ENCODE results near the gene ELMO1. TPM values are rescaled to one million over a fixed set of nuclear protein-coding genes. Genes with fewer than 3 reads are reported as not detected.

Gene ELMO1
- total and polyA plus RNA-seq, 2 of the 13 experiments (the other 11 are each of a cell fraction or from before 2014, with no cell fraction given) = 0.11 to 0.17 TPM

DNA sequence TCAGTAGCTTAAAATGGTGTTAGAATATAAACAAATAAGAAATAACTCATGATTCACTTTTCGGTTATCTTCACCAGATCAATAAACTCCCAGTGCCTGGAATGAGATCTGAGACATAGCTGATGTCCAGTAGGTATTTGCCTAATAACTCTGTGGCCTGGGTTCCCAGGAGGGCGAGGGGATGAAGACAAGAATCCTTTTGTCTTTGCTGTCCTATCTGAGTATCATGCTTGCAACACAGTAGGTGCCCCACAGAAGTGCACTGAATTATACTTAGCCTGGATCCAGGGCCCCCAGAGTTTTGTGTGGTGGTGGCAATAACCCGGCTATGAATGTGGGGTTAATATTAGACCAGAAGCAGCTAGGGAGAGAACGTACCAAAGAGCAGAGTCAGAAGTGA lies 374.3 kb downstream of the ELMO1 start (continued):
- TF ChIP-seq, protein P1, sequence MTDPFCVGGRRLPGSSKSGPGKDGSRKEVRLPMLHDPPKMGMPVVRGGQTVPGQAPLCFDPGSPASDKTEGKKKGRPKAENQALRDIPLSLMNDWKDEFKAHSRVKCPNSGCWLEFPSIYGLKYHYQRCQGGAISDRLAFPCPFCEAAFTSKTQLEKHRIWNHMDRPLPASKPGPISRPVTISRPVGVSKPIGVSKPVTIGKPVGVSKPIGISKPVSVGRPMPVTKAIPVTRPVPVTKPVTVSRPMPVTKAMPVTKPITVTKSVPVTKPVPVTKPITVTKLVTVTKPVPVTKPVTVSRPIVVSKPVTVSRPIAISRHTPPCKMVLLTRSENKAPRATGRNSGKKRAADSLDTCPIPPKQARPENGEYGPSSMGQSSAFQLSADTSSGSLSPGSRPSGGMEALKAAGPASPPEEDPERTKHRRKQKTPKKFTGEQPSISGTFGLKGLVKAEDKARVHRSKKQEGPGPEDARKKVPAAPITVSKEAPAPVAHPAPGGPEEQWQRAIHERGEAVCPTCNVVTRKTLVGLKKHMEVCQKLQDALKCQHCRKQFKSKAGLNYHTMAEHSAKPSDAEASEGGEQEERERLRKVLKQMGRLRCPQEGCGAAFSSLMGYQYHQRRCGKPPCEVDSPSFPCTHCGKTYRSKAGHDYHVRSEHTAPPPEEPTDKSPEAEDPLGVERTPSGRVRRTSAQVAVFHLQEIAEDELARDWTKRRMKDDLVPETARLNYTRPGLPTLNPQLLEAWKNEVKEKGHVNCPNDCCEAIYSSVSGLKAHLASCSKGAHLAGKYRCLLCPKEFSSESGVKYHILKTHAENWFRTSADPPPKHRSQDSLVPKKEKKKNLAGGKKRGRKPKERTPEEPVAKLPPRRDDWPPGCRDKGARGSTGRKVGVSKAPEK (CRISPR knock-in tag; IDR thresholded peaks at IDR 0.05; ENCODE audit: borderline replicate concordance) = no peak
- TF ChIP-seq GABPA (IDR thresholded peaks at IDR 0.05; ENCODE audit: low read depth, low read length) (no peak), GABPA (CRISPR knock-in tag; IDR thresholded peaks at IDR 0.05; ENCODE audit: low read depth) (no peak), CAMTA2 (CRISPR knock-in tag; IDR thresholded peaks at IDR 0.05; ENCODE audit: borderline replicate concordance) (no peak), TEAD2 (CRISPR knock-in tag; IDR thresholded peaks at IDR 0.05) (no peak), MBD4 (IDR thresholded peaks at IDR 0.05; ENCODE audit: borderline replicate concordance, low read length) (no peak), AGO1 (IDR thresholded peaks at IDR 0.05; ENCODE audit: low read depth, low read length, poor library complexity, severe bottlenecking) (no peak)
- TF ChIP-seq, protein P2, sequence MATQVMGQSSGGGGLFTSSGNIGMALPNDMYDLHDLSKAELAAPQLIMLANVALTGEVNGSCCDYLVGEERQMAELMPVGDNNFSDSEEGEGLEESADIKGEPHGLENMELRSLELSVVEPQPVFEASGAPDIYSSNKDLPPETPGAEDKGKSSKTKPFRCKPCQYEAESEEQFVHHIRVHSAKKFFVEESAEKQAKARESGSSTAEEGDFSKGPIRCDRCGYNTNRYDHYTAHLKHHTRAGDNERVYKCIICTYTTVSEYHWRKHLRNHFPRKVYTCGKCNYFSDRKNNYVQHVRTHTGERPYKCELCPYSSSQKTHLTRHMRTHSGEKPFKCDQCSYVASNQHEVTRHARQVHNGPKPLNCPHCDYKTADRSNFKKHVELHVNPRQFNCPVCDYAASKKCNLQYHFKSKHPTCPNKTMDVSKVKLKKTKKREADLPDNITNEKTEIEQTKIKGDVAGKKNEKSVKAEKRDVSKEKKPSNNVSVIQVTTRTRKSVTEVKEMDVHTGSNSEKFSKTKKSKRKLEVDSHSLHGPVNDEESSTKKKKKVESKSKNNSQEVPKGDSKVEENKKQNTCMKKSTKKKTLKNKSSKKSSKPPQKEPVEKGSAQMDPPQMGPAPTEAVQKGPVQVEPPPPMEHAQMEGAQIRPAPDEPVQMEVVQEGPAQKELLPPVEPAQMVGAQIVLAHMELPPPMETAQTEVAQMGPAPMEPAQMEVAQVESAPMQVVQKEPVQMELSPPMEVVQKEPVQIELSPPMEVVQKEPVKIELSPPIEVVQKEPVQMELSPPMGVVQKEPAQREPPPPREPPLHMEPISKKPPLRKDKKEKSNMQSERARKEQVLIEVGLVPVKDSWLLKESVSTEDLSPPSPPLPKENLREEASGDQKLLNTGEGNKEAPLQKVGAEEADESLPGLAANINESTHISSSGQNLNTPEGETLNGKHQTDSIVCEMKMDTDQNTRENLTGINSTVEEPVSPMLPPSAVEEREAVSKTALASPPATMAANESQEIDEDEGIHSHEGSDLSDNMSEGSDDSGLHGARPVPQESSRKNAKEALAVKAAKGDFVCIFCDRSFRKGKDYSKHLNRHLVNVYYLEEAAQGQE (IDR thresholded peaks at IDR 0.05; ENCODE audit: borderline replicate concordance in 1 of 2, low read depth in 1 of 2, low read length in 2 of 2) = no peak
- TF ChIP-seq, protein P3, sequence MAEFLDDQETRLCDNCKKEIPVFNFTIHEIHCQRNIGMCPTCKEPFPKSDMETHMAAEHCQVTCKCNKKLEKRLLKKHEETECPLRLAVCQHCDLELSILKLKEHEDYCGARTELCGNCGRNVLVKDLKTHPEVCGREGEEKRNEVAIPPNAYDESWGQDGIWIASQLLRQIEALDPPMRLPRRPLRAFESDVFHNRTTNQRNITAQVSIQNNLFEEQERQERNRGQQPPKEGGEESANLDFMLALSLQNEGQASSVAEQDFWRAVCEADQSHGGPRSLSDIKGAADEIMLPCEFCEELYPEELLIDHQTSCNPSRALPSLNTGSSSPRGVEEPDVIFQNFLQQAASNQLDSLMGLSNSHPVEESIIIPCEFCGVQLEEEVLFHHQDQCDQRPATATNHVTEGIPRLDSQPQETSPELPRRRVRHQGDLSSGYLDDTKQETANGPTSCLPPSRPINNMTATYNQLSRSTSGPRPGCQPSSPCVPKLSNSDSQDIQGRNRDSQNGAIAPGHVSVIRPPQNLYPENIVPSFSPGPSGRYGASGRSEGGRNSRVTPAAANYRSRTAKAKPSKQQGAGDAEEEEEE (CRISPR knock-in tag; IDR thresholded peaks at IDR 0.05; ENCODE audit: borderline replicate concordance) = no peak
- TF ChIP-seq, protein P4, sequence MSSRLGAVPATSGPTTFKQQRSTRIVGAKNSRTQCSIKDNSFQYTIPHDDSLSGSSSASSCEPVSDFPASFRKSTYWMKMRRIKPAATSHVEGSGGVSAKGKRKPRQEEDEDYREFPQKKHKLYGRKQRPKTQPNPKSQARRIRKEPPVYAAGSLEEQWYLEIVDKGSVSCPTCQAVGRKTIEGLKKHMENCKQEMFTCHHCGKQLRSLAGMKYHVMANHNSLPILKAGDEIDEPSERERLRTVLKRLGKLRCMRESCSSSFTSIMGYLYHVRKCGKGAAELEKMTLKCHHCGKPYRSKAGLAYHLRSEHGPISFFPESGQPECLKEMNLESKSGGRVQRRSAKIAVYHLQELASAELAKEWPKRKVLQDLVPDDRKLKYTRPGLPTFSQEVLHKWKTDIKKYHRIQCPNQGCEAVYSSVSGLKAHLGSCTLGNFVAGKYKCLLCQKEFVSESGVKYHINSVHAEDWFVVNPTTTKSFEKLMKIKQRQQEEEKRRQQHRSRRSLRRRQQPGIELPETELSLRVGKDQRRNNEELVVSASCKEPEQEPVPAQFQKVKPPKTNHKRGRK (CRISPR knock-in tag; IDR thresholded peaks at IDR 0.05) = no peak
- TF ChIP-seq, protein P5, sequence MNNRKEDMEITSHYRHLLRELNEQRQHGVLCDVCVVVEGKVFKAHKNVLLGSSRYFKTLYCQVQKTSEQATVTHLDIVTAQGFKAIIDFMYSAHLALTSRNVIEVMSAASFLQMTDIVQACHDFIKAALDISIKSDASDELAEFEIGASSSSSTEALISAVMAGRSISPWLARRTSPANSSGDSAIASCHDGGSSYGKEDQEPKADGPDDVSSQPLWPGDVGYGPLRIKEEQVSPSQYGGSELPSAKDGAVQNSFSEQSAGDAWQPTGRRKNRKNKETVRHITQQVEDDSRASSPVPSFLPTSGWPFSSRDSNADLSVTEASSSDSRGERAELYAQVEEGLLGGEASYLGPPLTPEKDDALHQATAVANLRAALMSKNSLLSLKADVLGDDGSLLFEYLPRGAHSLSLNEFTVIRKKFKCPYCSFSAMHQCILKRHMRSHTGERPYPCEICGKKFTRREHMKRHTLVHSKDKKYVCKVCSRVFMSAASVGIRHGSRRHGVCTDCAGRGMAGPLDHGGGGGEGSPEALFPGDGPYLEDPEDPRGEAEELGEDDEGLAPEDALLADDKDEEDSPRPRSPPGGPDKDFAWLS (CRISPR knock-in tag; IDR thresholded peaks at IDR 0.05; ENCODE audit: borderline replicate concordance) = no peak
- TF ChIP-seq, protein P6, sequence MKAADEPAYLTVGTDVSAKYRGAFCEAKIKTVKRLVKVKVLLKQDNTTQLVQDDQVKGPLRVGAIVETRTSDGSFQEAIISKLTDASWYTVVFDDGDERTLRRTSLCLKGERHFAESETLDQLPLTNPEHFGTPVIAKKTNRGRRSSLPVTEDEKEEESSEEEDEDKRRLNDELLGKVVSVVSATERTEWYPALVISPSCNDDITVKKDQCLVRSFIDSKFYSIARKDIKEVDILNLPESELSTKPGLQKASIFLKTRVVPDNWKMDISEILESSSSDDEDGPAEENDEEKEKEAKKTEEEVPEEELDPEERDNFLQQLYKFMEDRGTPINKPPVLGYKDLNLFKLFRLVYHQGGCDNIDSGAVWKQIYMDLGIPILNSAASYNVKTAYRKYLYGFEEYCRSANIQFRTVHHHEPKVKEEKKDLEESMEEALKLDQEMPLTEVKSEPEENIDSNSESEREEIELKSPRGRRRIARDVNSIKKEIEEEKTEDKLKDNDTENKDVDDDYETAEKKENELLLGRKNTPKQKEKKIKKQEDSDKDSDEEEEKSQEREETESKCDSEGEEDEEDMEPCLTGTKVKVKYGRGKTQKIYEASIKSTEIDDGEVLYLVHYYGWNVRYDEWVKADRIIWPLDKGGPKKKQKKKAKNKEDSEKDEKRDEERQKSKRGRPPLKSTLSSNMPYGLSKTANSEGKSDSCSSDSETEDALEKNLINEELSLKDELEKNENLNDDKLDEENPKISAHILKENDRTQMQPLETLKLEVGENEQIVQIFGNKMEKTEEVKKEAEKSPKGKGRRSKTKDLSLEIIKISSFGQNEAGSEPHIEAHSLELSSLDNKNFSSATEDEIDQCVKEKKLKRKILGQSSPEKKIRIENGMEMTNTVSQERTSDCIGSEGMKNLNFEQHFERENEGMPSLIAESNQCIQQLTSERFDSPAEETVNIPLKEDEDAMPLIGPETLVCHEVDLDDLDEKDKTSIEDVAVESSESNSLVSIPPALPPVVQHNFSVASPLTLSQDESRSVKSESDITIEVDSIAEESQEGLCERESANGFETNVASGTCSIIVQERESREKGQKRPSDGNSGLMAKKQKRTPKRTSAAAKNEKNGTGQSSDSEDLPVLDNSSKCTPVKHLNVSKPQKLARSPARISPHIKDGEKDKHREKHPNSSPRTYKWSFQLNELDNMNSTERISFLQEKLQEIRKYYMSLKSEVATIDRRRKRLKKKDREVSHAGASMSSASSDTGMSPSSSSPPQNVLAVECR (CRISPR knock-in tag; IDR thresholded peaks at IDR 0.05; ENCODE audit: borderline replicate concordance) = no peak; the same call in 1 of the 2 replicates

Data from HepG2 (cell line).